HL-60 (cell line): ENCODE results near the gene TIGAR.

Experiments
- DNase-seq, 2 experiments: peaks; one replicate each; pipeline ENCODE4 v3.0.0-alpha.2; 2010 to 2020; ENCODE audit warnings: low read depth in 1 of 2, low spot score in 1 of 2
- H3K27ac ChIP-seq: fragments of 250-450 bp; sonication (Bioruptor Pico); replicated peaks from 2 replicates; pipeline ENCODE4 v1.5.1; 2020; ENCODE audit warnings: mild to moderate bottlenecking, moderate library complexity
- H3K27me3 ChIP-seq: fragments of 250-450 bp; sonication (Bioruptor Pico); 2 replicates; pipeline ENCODE4 v1.5.1; 2021; ENCODE audit warnings: mild to moderate bottlenecking, moderate library complexity; ENCODE audit not compliant: insufficient read depth, poor library complexity, severe bottlenecking
- H3K4me3 ChIP-seq: replicated peaks from 2 replicates; pipeline ENCODE4 v1.5.1; 2011; ENCODE audit warnings: mild to moderate bottlenecking, control low read depth, low read length; ENCODE audit not compliant: insufficient read depth
- CTCF ChIP-seq: IDR thresholded peaks from one replicate; pipeline ENCODE4 v1.5.1; 2011; ENCODE audit warnings: low read length, control low read depth, inconsistent platforms; ENCODE audit not compliant: insufficient read depth
- GABPA ChIP-seq: IDR thresholded peaks from 2 replicates; pipeline ENCODE4 v1.6.1; 2012; ENCODE audit warnings: low read depth
- POLR2AphosphoS5 ChIP-seq: IDR thresholded peaks from 2 replicates; pipeline ENCODE4 v1.6.1; 2012; ENCODE audit warnings: low read depth
- REST ChIP-seq: IDR thresholded peaks from 2 replicates; pipeline ENCODE4 v1.6.1; 2012; ENCODE audit warnings: low read depth; ENCODE audit not compliant: insufficient replicate concordance
- SPI1 ChIP-seq: IDR thresholded peaks from 2 replicates; pipeline ENCODE4 v1.6.1; 2012; ENCODE audit warnings: low read depth, mild to moderate bottlenecking, borderline replicate concordance

TIGAR gene

GRCh38 chr12:4392223-4392742, 71.3 kb downstream of the TIGAR start:
- no peak overlapping the region for H3K4me3 ChIP-seq
- H3K27ac ChIP-seq: no peak overlapping the region
- peaks cover 4% of the 10 kb centered on the region for H3K27me3 ChIP-seq
- DNase-seq: no peak
- no peak for TF ChIP-seq CTCF
- no peak for TF ChIP-seq POLR2AphosphoS5
- no peak for TF ChIP-seq REST
- TF ChIP-seq SPI1: no peak
- TF ChIP-seq GABPA: no peak

GRCh38 chr12:4393211-4393610, 72.2 kb downstream of the TIGAR start:
- Histone ChIP-seq H3K4me3 (no peak overlapping the region), H3K27me3 (peaks cover 4% of the 10 kb centered on the region), H3K27ac (no peak overlapping the region)
- no peak for DNase-seq
- TF ChIP-seq CTCF (no peak), GABPA (no peak), SPI1 (no peak), REST (no peak)

GRCh38 chr12:4395818-4396217, 74.8 kb downstream of the TIGAR start:
- TF ChIP-seq SPI1 (no peak), REST (no peak), CTCF (no peak), POLR2AphosphoS5 (no peak), GABPA (no peak)
- peaks cover 8% of the 10 kb centered on the region for H3K27me3 ChIP-seq
- H3K27ac ChIP-seq: no peak overlapping the region
- no peak for DNase-seq
- no peak overlapping the region for H3K4me3 ChIP-seq
